Measurements from ENCODE around the gene TBCEL.
"Not testable (repeated sequence)": the region's sequence is repeated elsewhere in the genome, so short reads cannot be mapped to it uniquely, and the experiment has no call there.

TBCEL gene

GRCh38 chr11:121109471-121109870 is 85.6 kb downstream of the TBCEL start:
- DNase-seq: no peak

- DNase-seq: no peak
These were observed 86.1 kb downstream of the TBCEL start for GRCh38 chr11:121109916-121110586.

DNA sequence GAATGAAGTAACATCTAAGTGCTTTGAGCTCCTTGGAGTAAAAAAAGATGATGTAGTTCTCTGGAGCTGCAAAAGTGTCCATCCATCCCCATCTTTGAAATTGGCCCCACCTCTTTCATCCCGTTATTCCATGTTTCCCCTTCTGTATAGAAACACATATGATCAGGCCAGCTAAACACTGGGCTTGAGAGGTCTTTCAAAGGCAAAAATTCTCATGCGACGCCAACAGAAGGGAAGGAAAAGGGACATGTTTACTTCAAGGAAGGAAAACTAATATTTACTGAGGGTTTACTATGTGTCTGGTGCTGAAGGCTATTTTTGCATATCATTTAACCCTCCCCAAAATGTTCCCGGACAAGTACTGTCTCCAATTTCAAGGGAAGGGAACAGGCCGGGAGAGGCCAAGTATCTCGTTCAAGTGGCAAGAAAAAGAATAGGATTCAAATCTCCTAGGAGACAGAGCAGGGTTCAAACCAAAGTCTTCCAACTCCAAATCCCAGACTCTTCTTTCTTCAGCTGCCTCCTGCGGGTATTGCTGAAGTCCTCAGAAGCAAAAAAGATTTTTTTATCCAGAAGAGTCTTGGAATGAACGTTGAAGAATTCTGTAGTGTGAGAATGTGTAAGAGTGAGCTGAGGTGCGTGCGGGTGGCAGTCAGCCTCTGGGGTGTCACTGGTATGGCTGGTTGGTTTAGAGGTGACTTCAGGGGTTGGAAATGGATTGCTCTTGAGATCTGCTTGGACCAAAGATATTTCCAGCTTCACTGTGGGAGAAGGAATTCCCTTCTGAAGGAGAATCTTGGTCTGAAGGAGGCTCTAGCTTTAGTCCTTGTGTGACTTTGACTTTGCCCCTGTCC is 87.2 kb downstream of the TBCEL start:
- no peak for DNase-seq

- DNase-seq: peak; percentile 67 to 79
These were observed 88.9 kb downstream of the TBCEL start for GRCh38 chr11:121112498-121113455.

DNA sequence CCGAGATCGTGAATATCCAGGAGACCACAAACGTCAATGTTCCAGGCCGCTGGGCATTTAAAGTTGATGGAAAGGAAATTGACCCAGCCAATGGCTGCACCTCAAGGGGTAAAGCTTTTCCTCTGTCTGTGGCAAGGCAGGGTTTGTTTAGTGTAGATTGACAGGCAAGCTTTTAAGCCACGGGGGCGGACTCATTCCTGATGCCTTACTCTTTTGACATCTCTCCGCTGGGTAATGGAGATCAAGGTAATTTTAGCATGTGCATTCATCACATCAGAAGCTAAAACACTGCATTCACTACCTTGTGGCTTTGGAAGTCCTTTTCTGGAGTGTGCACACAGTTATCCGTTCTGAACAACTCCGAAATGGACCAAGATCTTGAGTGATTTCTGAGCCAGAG is 89.7 kb downstream of the TBCEL start:
- no peak for DNase-seq

DNA sequence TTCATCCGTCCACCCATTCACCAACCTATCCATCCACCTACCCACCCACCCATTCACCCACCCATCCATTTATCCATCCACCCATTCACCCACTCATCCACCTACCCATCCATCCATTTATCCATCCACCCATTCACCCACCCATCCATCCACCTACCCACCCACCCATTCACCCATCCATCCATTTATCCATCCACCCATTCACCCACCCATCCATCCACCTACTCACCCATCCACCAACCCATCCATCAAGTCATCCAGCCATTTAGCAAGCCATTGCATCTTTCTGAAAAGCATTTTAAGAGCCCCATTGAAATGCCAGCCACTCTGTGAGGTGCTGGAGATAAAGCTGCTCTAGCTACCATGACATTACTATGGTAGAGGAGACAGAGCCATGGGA is 91.1 kb downstream of the TBCEL start:
- not testable (repeated sequence) for DNase-seq

DNA sequence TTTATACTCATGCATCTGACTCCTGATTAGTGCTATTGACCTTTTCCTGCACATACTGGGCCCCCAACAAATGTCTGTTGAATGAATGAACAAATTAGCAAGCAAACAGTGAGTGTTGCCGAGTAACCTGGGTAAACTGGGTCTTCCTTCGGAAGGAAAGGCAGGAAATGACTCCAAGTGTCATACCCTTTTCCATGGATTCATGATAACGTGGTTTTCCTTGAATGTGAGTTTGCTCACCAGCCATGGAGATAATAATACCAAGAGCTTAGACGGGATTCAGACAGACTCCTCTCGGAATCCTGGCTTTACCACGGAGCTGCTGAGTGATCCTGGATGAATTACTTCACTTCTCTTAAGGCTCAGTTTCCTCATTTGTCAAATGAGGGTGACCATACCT is 93.9 kb downstream of the TBCEL start:
- peak in 1 of 2 experiments; percentile 13 for DNase-seq

- no peak for DNase-seq
These were observed 95.5 kb downstream of the TBCEL start for GRCh38 chr11:121119440-121119839.

DNA sequence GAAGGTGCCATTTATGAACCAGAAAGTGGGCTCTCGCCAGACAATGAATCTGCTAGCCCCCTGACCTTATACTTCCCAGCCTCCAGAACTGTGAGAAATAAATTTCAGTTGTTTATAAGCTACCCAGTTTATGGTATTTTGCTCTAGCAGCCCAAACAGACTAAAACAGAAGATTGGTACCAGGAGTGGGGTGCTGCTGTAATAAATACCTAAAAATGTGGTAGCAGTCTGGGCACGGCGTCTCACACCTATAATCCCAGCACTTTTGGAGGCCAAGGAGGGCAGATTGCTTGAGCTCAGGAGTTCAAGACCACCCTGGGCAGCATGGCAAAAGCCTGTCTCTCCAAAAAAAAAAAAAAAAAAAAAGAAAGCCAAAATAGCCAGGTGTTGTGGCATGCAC is 98.4 kb downstream of the TBCEL start:
- DNase-seq: no peak

DNA sequence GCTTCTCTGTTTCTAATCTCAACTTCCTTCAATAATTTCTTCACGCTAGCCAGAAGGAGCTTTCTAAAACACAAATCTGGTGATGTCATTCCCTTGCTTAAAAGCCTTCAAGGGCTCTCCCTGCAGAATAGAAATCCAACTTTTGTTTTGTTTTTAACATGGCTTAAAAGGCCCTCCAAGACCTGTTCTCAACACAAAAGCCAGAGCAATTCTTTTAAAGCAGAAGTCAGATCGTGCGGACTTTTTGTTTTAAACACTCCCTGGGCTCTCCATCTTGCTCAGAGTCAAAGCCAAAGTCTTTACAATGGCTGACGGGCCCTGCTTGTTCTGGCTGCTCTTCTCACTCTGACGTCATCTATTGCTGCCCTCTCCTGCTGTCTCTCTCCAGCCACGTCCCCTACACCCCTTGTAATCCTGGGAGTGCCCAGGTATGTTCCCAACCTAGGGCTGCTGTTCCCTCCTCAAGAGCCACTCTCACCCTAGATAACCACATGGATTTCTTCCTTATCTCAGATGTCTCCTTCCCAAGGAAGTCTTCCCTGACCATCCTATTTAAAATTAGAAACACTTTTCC is 99.7 kb downstream of the TBCEL start:
- no peak for DNase-seq

DNA sequence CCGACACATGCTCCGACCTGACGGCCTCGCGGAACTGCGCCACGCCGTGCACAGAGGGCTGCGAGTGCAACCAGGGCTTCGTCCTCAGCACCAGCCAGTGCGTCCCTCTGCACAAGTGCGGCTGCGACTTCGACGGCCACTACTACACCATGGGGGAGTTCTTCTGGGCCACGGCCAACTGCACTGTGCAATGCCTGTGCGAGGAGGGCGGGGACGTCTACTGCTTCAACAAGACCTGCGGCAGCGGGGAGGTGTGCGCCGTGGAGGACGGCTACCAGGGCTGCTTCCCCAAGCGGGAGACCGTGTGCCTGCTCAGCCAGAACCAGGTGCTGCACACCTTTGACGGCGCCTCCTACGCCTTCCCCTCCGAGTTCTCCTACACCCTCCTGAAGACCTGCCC is 103.9 kb downstream of the TBCEL start:
- DNase-seq: no peak

DNA sequence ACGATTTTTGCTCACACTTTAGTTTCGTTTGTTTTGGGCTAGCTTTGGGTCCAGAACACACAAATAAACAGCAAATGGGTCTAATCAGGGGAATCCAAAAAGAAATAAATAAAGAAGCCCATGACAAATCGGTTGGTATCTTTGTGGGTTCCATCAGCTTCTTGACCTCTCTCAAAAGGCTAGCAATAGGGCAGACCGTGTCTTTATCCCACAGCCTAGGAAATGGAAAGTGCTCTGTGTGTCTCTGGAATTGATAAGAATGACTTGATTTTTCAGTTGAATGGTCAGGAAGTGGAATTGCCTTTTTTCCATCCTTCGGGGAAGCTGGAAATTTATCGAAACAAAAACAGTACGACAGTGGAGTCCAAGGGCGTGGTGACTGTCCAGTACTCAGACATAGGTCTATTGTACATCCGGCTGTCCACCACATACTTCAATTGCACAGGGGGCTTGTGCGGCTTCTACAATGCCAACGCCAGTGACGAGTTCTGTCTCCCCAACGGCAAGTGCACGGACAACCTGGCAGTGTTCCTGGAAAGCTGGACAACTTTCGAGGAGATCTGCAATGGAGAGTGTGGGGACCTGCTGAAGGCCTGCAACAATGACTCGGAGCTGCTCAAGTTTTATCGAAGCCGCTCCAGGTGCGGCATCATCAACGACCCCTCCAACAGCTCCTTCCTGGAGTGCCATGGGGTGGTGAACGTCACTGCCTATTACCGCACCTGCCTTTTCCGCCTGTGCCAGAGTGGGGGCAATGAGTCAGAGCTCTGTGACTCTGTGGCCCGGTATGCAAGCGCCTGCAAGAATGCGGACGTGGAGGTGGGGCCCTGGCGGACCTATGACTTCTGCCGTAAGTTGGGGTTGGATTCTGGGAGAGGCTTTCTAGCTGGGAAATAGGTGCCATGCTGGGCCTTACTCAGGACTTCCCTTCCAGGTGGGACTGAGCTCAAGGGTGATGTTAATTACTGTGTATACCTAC is 105.7 kb downstream of the TBCEL start:
- no peak for DNase-seq

DNA sequence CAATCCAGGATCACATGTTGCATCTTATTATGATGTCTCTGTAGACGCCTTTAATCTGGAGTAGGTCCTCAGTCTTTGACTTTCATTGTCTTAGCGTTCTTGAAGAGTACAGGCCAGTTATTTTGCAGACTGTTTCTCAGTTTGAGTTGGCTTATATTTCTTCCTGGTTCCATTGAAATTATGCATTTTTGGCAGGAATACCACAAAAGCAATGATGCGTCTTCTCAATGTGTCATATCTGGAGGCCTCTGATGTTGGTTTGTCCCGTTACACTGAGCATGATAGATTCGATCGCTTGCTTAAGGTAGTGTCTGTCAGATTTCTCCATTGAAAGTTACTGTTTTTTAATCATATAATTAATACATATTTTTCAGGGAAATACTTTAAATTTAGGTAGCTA is 107.8 kb downstream of the TBCEL start:
- no peak for DNase-seq

DNA sequence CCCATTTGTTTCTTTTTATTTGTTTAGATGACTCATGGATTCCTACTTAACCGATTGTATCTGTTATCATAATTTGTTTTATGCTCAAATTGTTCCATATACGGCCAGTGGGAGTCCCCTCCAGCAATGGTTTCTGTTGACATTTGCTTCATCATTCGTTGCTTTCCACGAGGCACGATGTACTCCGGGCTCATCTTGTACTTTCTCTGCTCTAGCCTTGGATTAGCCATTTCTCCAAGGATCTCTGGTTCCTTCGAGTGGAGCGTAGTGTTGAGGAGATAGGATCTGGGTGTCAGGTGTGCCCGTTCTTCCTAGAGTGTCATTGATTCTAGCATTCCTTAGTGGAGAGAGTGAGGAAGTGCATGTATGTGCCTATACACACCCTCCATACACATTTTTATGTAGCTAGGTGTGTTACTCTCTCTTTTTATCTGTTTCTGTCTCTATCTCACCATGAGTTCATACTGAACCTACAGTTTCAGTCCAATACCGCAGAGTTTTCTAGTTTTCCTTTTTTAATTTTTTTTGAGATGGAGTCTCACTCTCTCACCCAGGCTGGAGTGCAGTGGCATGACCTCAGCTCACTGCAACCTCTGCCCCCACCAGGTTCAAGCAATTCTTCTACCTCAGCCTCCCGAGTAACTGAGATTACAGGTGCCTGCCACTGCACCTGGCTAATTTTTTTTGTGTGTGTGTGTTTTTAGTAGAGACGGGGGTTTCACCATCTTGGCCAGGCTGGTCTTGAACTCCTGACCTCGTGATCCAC is 108.5 kb downstream of the TBCEL start:
- no peak for DNase-seq

DNA sequence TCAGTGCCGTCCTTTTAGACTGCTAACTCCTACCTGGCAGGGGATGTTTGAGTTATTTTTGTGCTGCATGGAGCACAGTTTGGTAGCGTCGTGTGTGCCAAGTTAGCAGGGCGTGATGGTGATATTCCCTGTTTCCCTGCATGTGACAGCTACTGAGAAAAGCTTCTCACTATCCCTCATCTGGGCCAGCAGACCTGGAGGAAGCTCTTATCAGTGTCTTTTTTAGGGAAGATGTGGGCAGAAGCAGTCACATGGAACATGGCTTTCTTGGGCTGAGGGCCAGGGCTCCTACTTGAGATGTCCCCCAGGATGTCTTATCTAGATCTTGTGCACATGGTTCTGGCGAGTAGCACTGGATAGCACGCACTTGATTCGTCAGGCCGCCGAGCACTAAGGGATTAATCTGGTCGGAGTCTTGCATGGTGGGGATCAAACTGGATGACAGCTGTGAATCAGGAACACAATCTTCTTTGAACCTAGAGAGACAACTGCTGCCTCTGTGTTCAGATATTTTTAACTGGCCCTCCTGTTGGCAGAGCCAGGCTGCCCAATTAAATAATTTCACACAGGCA is 110.9 kb downstream of the TBCEL start:
- DNase-seq: no peak

GRCh38 chr11:121137005-121137404 is 113.1 kb downstream of the TBCEL start:
- DNase-seq: no peak

DNA sequence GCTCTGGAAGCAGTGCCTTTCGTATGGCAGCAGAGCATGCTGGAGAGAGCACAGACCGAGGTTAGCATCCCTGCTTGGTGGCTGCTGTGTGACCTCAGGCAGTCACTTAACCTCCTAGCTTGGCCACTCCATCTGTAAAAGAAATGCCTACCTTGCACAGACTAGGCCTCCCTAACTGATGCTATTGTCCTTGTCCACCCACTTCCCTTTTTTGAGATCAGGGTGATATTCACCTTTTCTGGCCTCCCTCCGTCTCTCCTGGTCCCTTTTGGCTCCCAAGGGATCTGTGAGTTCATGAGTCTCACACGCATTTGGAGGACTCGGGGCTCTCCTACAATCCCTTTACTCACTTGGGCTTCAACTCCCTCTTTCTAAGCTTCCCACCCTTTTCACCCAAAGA is 114.4 kb downstream of the TBCEL start:
- no peak for DNase-seq

DNA sequence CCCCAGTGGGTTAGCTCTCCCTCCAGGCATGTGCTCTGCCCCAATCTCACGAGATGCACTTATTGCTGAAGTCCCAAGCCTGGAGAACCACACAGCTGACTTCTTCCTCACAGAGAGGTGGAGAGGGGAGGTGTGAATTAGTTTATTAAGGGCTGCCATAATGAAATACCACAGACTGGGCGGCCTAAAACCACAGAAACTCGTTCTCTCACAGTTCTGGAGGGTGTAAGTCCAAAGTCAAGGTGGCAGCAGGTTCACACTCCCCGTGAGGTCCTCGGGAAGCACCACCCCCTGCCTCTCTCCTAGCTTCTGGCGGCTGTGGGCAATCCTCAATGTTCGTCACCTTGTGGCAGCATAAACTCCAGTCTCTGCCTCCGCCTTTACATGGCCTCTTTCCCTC is 116.5 kb downstream of the TBCEL start:
- DNase-seq: no peak

All from NCI-H2081 (cell line).